ENCODE measurements around the gene C6orf62. TPM values are rescaled to one million over a fixed set of nuclear protein-coding genes. Genes with fewer than 3 reads are reported as not detected.

Gene C6orf62
- total and polyA plus RNA-seq, 2 of the 4 experiments (the other 2 are of a cell fraction), result 47.5 to 50.7 TPM

DNA sequence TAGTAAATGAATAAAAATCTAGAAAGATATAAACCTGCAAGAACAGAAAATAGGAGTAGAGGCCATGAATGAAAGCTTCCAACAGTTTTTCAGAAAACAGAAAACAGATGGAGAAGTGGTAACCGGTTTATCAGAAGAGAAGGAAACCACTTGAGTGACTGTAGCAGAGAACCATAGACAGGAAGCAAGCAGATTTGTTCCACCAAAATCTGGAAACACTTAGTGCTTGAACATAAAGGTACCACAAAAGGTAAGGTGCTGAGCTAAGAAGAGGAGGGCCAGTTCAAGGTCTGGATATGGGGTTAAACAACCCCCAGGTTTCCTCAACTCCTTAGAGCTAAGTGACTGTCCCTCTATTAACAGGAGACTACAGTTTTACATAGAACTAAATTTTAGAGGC is 63.7 kb downstream of the C6orf62 start:
- H3K4me2 ChIP-seq (ENCODE audit: low read depth, low read length), result no peak overlapping the region
- in situ Hi-C loops (cut with MboI; ENCODE audit: low sequenced_read_pairs), result no loop called here
- no peak overlapping the region for H4K5ac ChIP-seq (ENCODE audit: low read depth, low read length)
- H3K9me1 ChIP-seq (ENCODE audit: insufficient read depth, low read length), result peaks cover 2% of the 10 kb centered on the region; the same call in 1 of the 2 replicates
- H3K36me3 ChIP-seq (ENCODE audit: control insufficient read depth, insufficient read depth, low read length), result peaks cover 11% of the 10 kb centered on the region
- H2AK5ac ChIP-seq (ENCODE audit: low read depth, low read length), result no peak overlapping the region
- no peak overlapping the region for H4K91ac ChIP-seq (ENCODE audit: insufficient read depth, low read depth, low read length)
- no peak overlapping the region for H2BK5ac ChIP-seq (ENCODE audit: low read depth, low read length, poor library complexity, severe bottlenecking)
- no peak overlapping the region for H2BK120ac ChIP-seq (ENCODE audit: low read depth, low read length)
- CTCF ChIA-PET, result no interaction called here
- no peak overlapping the region for H4K8ac ChIP-seq (ENCODE audit: low read depth in 2 of 2, low read length in 2 of 2)
- no peaks in the 10 kb centered on the region for H3K9me3 ChIP-seq (ENCODE audit: control insufficient read depth, insufficient read depth, low read length)
- no peak overlapping the region for H2AK9ac ChIP-seq (replicated peaks; ENCODE audit: low read depth, low read length, poor library complexity)
- peaks cover 11 to 25% of the 10 kb centered on the region in 2 experiments; a peak in 3 of 4 replicates for H3K79me1 ChIP-seq (ENCODE audit: low read depth in 1 of 2, low read length in 2 of 2)
- intact Hi-C loops (cut with micrococcal nuclease), result no loop called here
- H3K23ac ChIP-seq (ENCODE audit: low read depth, low read length), result no peak overlapping the region
- DNase-seq (no peak), ATAC-seq (ENCODE audit: low read depth) (no peak)
- H3K14ac ChIP-seq (replicated peaks; ENCODE audit: low read depth, low read length), result no peak overlapping the region
- dilution Hi-C loops (cut with HindIII; ENCODE audit: low sequenced_read_pairs, unreplicated experiment), result no loop called here
- H3K27me3 ChIP-seq (ENCODE audit: control insufficient read depth, insufficient read depth, low read length), result no peaks in the 10 kb centered on the region
- H2BK20ac ChIP-seq (ENCODE audit: low read depth, low read length), result no peak overlapping the region
- H3K4me1 ChIP-seq (ENCODE audit: control insufficient read depth, insufficient read depth, low read length), result peaks cover 5% of the 10 kb centered on the region
- POLR2A ChIA-PET (ENCODE audit: unreplicated experiment), result no interaction called here
- no peak overlapping the region for H2AFZ ChIP-seq (replicated peaks; ENCODE audit: low read length, poor library complexity)
- H3K4me3 ChIP-seq (ENCODE audit: insufficient read depth, low read depth, low read length), result no peak overlapping the region
- no peaks in the 10 kb centered on the region for H4K20me1 ChIP-seq (ENCODE audit: insufficient read depth, low read length)
- no peak overlapping the region for H3K56ac ChIP-seq (ENCODE audit: extremely low read depth, insufficient read depth, low read length)
- no peak overlapping the region for H2BK15ac ChIP-seq (ENCODE audit: low read depth, low read length)
- H3K18ac ChIP-seq (ENCODE audit: low read depth, low read length), result no peak overlapping the region
- no peak overlapping the region for H3K9ac ChIP-seq (ENCODE audit: low read depth, low read length)
- no peak for TF ChIP-seq MAFK (IDR thresholded peaks at IDR 0.05; ENCODE audit: low read depth, low read length)
- no peak for TF ChIP-seq MAZ (IDR thresholded peaks at IDR 0.05; ENCODE audit: borderline replicate concordance, low read depth, low read length)
- TF ChIP-seq FOS (IDR thresholded peaks at IDR 0.05; ENCODE audit: low read depth, low read length), result no peak
- no peak for TF ChIP-seq MXI1 (IDR thresholded peaks at IDR 0.05; ENCODE audit: borderline replicate concordance, low read depth, low read length)
- no peak for TF ChIP-seq POLR2A (IDR thresholded peaks at IDR 0.05; ENCODE audit: low read depth, low read length)
- no peak for TF ChIP-seq NFE2L2 (IDR thresholded peaks at IDR 0.05; ENCODE audit: low read depth, low read length)
- no peak for TF ChIP-seq CEBPB (IDR thresholded peaks at IDR 0.05; ENCODE audit: low read depth, low read length)
- TF ChIP-seq ELK1 (IDR thresholded peaks at IDR 0.05; ENCODE audit: borderline replicate concordance, low read depth, low read length), result no peak
- TF ChIP-seq BHLHE40 (IDR thresholded peaks at IDR 0.05; ENCODE audit: low read depth, low read length), result no peak
- H3K27ac ChIP-seq (ENCODE audit: insufficient read depth, low read length), result no peak overlapping the region
- 88% methylated on average over 1 of the region's 1 CpG; no CpG with 5 or more reads in 1 of the 2 experiments for WGBS, 2 experiments (ENCODE audit: extremely low coverage in 2 of 2, insufficient read length in 1 of 2)
- no peak overlapping the region for H3K4ac ChIP-seq (ENCODE audit: low read depth, low read length)
- BruUV-seq (replicated peaks), result no TSS peak

Other genes starting within 250 kb of the C6orf62 start
- gene GPLD1, start 229.6 kb downstream of the C6orf62 start, total RNA-seq (2012; rRNA removed), result 0.18 and 0.28 TPM in 2 replicates
- gene GPLD1, start 229.6 kb downstream of the C6orf62 start, polyA plus RNA-seq (2012; rRNA removed), result 0.05 and 0.11 TPM in 2 replicates
- 0.28 and 0.36 TPM in 2 replicates for gene ALDH5A1, start 224.2 kb downstream of the C6orf62 start, total RNA-seq (2012; rRNA removed)
- gene ALDH5A1, start 224.2 kb downstream of the C6orf62 start, polyA plus RNA-seq (2012; rRNA removed), result 0.46 and 0.48 TPM in 2 replicates
- not detected in 2 replicates for gene KIAA0319, start 73.0 kb downstream of the C6orf62 start, total RNA-seq (2012; rRNA removed)
- gene KIAA0319, start 73.0 kb downstream of the C6orf62 start, polyA plus RNA-seq (2012; rRNA removed), result not detected in 2 replicates
- gene TDP2, start 52.3 kb downstream of the C6orf62 start, total RNA-seq (2012; rRNA removed), result 13.6 and 25.8 TPM in 2 replicates
- gene TDP2, start 52.3 kb downstream of the C6orf62 start, polyA plus RNA-seq (2012; rRNA removed), result 18.2 and 22.8 TPM in 2 replicates
- 3.6 and 8.1 TPM in 2 replicates for gene ACOT13, start 52.1 kb downstream of the C6orf62 start, total RNA-seq (2012; rRNA removed)
- 21.2 and 25.7 TPM in 2 replicates for gene ACOT13, start 52.1 kb downstream of the C6orf62 start, polyA plus RNA-seq (2012; rRNA removed)
- gene GMNN, start 55.8 kb upstream of the C6orf62 start, total RNA-seq (2012; rRNA removed), result 19.7 and 33.1 TPM in 2 replicates
- 21.1 and 22.2 TPM in 2 replicates for gene GMNN, start 55.8 kb upstream of the C6orf62 start, polyA plus RNA-seq (2012; rRNA removed)
- not detected in 2 replicates for gene ARMH2, start 79.8 kb upstream of the C6orf62 start, total RNA-seq (2012; rRNA removed)
- not detected in 2 replicates for gene ARMH2, start 79.8 kb upstream of the C6orf62 start, polyA plus RNA-seq (2012; rRNA removed)
- gene RIPOR2, start 216.8 kb upstream of the C6orf62 start, total RNA-seq (2012; rRNA removed), result 0.83 and 1.1 TPM in 2 replicates
- 0.87 and 1.2 TPM in 2 replicates for gene RIPOR2, start 216.8 kb upstream of the C6orf62 start, polyA plus RNA-seq (2012; rRNA removed)

All from IMR-90 (cell line).